H9 (cell line): ENCODE data around the gene FAM13C. TPM values are rescaled to one million over a fixed set of nuclear protein-coding genes. Genes with fewer than 3 reads are reported as not detected.

ENCODE experiments used
- DNase-seq: peaks from one replicate; pipeline ENCODE4 v3.0.0-alpha.2; 2017
- H2AFZ ChIP-seq: one replicate; pipeline ENCODE4 v1.6.1; 2013; ENCODE audit warnings: mild to moderate bottlenecking, low read length, control low read depth, moderate library complexity
- H2AK5ac ChIP-seq: 2 replicates; pipeline ENCODE4 v1.6.1; 2013; ENCODE audit warnings: low read length, control low read depth, mixed read lengths; ENCODE audit not compliant: insufficient read length
- H2BK120ac ChIP-seq: one replicate; pipeline ENCODE4 v1.6.1; 2013; ENCODE audit warnings: low read depth, mild to moderate bottlenecking, low read length, control low read depth, inconsistent platforms; ENCODE audit not compliant: poor library complexity, severe bottlenecking
- H2BK12ac ChIP-seq: 2 replicates; pipeline ENCODE4 v1.6.1; 2013; ENCODE audit warnings: low read length, control low read depth, mixed read lengths, low read depth; ENCODE audit not compliant: insufficient read length
- H2BK15ac ChIP-seq: 2 replicates; pipeline ENCODE4 v1.6.1; 2013; ENCODE audit warnings: low read depth, low read length, control low read depth
- H2BK20ac ChIP-seq: one replicate; pipeline ENCODE4 v1.6.1; 2013; ENCODE audit warnings: low read depth, mild to moderate bottlenecking, low read length, control low read depth, inconsistent platforms; ENCODE audit not compliant: poor library complexity, severe bottlenecking
- H2BK5ac ChIP-seq: 2 replicates; pipeline ENCODE4 v1.6.1; 2013; ENCODE audit warnings: low read length, control low read depth, mixed read lengths; ENCODE audit not compliant: insufficient read length
- H3K14ac ChIP-seq: 2 replicates; pipeline ENCODE4 v1.6.1; 2013; ENCODE audit warnings: low read length, control low read depth; ENCODE audit not compliant: insufficient read depth
- H3K18ac ChIP-seq: 2 replicates; pipeline ENCODE4 v1.6.1; 2013; ENCODE audit warnings: low read depth, mild to moderate bottlenecking, mixed read lengths, low read length, control low read depth; ENCODE audit not compliant: insufficient read length
- H3K23ac ChIP-seq: 2 replicates; pipeline ENCODE4 v1.6.1; 2013; ENCODE audit warnings: low read length, control low read depth, mixed read lengths, low read depth; ENCODE audit not compliant: insufficient read length
- H3K23me2 ChIP-seq: 2 replicates; pipeline ENCODE4 v1.6.1; 2013; ENCODE audit warnings: low read depth, mild to moderate bottlenecking, mixed read lengths, low read length, control low read depth; ENCODE audit not compliant: insufficient read length, poor library complexity, severe bottlenecking
- H3K27ac ChIP-seq: 2 replicates; pipeline ENCODE4 v1.5.1; 2013; ENCODE audit warnings: low read length, control low read depth, mixed read lengths, low read depth; ENCODE audit not compliant: insufficient read length
- H3K27me3 ChIP-seq: 2 replicates; pipeline ENCODE4 v1.6.1; 2013; ENCODE audit warnings: low read length, control low read depth, inconsistent platforms; ENCODE audit not compliant: insufficient read depth
- H3K4ac ChIP-seq: 2 replicates; pipeline ENCODE4 v1.6.1; 2013; ENCODE audit warnings: low read depth, mild to moderate bottlenecking, control low read depth, inconsistent platforms, low read length, moderate library complexity
- H3K4me1 ChIP-seq: 2 replicates; pipeline ENCODE4 v1.6.1; 2013; ENCODE audit warnings: low read length, control low read depth, inconsistent platforms; ENCODE audit not compliant: insufficient read depth
- H3K4me2 ChIP-seq: 2 replicates; pipeline ENCODE4 v1.6.1; 2013; ENCODE audit warnings: low read length, control low read depth, mixed read lengths; ENCODE audit not compliant: insufficient read length, insufficient read depth
- H3K56ac ChIP-seq: 2 replicates; pipeline ENCODE4 v1.6.1; 2013; ENCODE audit warnings: low read depth, mild to moderate bottlenecking, mixed read lengths, low read length, control low read depth; ENCODE audit not compliant: insufficient read length
- H3K79me1 ChIP-seq: 2 replicates; pipeline ENCODE4 v1.6.1; 2013; ENCODE audit warnings: low read depth, mild to moderate bottlenecking, moderate library complexity, low read length, control low read depth, inconsistent platforms; ENCODE audit not compliant: insufficient read depth, poor library complexity, severe bottlenecking
- H3K79me2 ChIP-seq: 2 replicates; pipeline ENCODE4 v1.6.1; 2013; ENCODE audit warnings: low read length, control low read depth, inconsistent platforms; ENCODE audit not compliant: insufficient read depth
- H3K9ac ChIP-seq: 2 replicates; pipeline ENCODE4 v1.6.1; 2013; ENCODE audit warnings: low read length, control low read depth, mixed read lengths; ENCODE audit not compliant: insufficient read length; ENCODE audit errors: extremely low read depth
- H3K9me3 ChIP-seq: one replicate; pipeline ENCODE4 v1.6.1; 2013; ENCODE audit warnings: low read depth, low read length, inconsistent platforms; ENCODE audit not compliant: control insufficient read depth
- H3T11ph ChIP-seq: one replicate; pipeline ENCODE4 v1.6.1; 2013; ENCODE audit warnings: mild to moderate bottlenecking, low read length, control low read depth, inconsistent platforms
- H4K20me1 ChIP-seq: one replicate; pipeline ENCODE4 v1.6.1; 2013; ENCODE audit not compliant: control insufficient read depth, insufficient read length, insufficient read depth
- H4K5ac ChIP-seq: 2 replicates; pipeline ENCODE4 v1.6.1; 2013; ENCODE audit warnings: low read depth, mild to moderate bottlenecking, mixed read lengths, low read length, control low read depth; ENCODE audit not compliant: insufficient read length
- H4K8ac ChIP-seq: replicated peaks from 2 replicates; pipeline ENCODE4 v1.6.1; 2013; ENCODE audit warnings: low read length, control low read depth, mixed read lengths, low read depth; ENCODE audit not compliant: insufficient read length
- H4K91ac ChIP-seq: 2 replicates; pipeline ENCODE4 v1.6.1; 2013; ENCODE audit warnings: low read depth, mild to moderate bottlenecking, moderate library complexity, mixed read lengths, low read length, control low read depth; ENCODE audit not compliant: insufficient read length
- H3K27ac Mint-ChIP-seq, 3 experiments: 2 replicates in 2 of 3; 3 replicates in 1 of 3; pipeline ENCODE4 v1.8.0; 2020 to 2021; ENCODE audit warnings: mixed read lengths in 3 of 3, mild to moderate bottlenecking in 1 of 3, moderate library complexity in 1 of 3
- H3K27me3 Mint-ChIP-seq: 2 replicates; pipeline ENCODE4 v1.8.0; 2021; ENCODE audit warnings: low read depth, mild to moderate bottlenecking, moderate library complexity, mixed read lengths
- H3K36me3 Mint-ChIP-seq, 3 experiments: 2 replicates in 2 of 3; 3 replicates in 1 of 3; pipeline ENCODE4 v1.8.0; 2020 to 2021; ENCODE audit warnings: low read depth in 3 of 3, mixed read lengths in 3 of 3; ENCODE audit not compliant: insufficient read depth in 1 of 3
- H3K4me1 Mint-ChIP-seq, 2 experiments: 2 replicates each; pipeline ENCODE4 v1.8.0; 2020; ENCODE audit warnings: mixed read lengths in 2 of 2
- H3K4me3 Mint-ChIP-seq, 2 experiments: 2 replicates in 1 of 2; 3 replicates in 1 of 2; pipeline ENCODE4 v1.8.0; 2020 to 2021; ENCODE audit warnings: mild to moderate bottlenecking in 2 of 2, mixed read lengths in 2 of 2, moderate library complexity in 1 of 2
- H3K9me3 Mint-ChIP-seq, 2 experiments: 2 replicates in 1 of 2; 3 replicates in 1 of 2; pipeline ENCODE4 v1.8.0; 2020; ENCODE audit warnings: mild to moderate bottlenecking in 2 of 2, mixed read lengths in 2 of 2, moderate library complexity in 1 of 2
- WGBS: extraction: QIAGEN DNeasy Blood & Tissue Kit; methylation state at CpG from one replicate; pipeline ENCODE4 v1.1.7; 2013; ENCODE audit warnings: missing lambda C conversion rate, low lambda C conversion rate, mixed read lengths; ENCODE audit not compliant: insufficient read length; ENCODE audit errors: extremely low coverage; 5-methylcytosine and 5-hydroxymethylcytosine counted together
- total RNA-seq: library from RNA; stranded (reverse); gene quantifications from 2 replicates; pipeline ENCODE4 v1.2.1, GENCODE V29; 2021
- TF ChIP-seq, protein P1 (sequence below): fragments of 200-600 bp; sonication (generic); conservative IDR thresholded peaks from 3 replicates; pipeline ENCODE4 v1.8.0; 2021; ENCODE audit warnings: antibody characterized with exemption, mild to moderate bottlenecking

Gene FAM13C
- total RNA-seq, 1 experiment from 2014 or later: 0.31 TPM

DNA sequence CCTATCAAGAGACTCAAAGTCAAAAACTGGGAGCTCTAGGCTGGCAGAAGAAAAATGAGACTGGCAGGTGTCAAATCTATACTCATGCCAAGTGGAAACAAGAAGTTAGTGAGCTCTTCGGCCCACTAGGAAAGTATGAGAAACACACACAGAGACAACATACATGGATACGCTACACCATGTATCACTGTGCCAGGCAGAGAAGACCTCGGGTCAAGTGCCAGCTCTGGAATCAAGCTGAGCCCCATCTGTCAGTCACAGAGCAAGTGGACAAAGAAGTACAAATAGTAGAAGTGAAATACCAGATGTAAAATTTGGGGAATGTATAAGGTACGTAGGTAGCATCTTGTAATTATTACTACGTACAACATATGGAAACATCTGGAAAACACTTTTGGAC is 62.4 kb downstream of the FAM13C start:
- Histone ChIP-seq H3K4me1 (no peaks in the 10 kb centered on the region), H2AK5ac (no peak overlapping the region), H2BK5ac (no peak overlapping the region), H4K8ac (no peak overlapping the region), H2BK15ac (no peak overlapping the region), H2BK120ac (no peak overlapping the region), H3K9ac (no peak overlapping the region), H3K18ac (no peak overlapping the region), H3K56ac (no peak overlapping the region), H3K4ac (no peak overlapping the region), H3K79me2 (no peaks in the 10 kb centered on the region), H3K27me3 (no peaks in the 10 kb centered on the region; the same call in 1 of the 2 replicates), H2BK12ac (no peak overlapping the region), H3K9me3 (no peaks in the 10 kb centered on the region), H4K91ac (no peak overlapping the region), H3K79me1 (no peaks in the 10 kb centered on the region), H3K14ac (no peak overlapping the region), H3K23ac (no peak overlapping the region), H3T11ph (no peak overlapping the region), H4K20me1 (no peaks in the 10 kb centered on the region), H3K4me2 (no peak overlapping the region), H3K23me2 (no peaks in the 10 kb centered on the region), H2BK20ac (no peak overlapping the region), H2AFZ (no peak overlapping the region), H3K27ac (no peak overlapping the region), H4K5ac (no peak overlapping the region)
- no CpG with 5 or more reads among the region's 5 CpGs for WGBS
- TF ChIP-seq, protein P1, sequence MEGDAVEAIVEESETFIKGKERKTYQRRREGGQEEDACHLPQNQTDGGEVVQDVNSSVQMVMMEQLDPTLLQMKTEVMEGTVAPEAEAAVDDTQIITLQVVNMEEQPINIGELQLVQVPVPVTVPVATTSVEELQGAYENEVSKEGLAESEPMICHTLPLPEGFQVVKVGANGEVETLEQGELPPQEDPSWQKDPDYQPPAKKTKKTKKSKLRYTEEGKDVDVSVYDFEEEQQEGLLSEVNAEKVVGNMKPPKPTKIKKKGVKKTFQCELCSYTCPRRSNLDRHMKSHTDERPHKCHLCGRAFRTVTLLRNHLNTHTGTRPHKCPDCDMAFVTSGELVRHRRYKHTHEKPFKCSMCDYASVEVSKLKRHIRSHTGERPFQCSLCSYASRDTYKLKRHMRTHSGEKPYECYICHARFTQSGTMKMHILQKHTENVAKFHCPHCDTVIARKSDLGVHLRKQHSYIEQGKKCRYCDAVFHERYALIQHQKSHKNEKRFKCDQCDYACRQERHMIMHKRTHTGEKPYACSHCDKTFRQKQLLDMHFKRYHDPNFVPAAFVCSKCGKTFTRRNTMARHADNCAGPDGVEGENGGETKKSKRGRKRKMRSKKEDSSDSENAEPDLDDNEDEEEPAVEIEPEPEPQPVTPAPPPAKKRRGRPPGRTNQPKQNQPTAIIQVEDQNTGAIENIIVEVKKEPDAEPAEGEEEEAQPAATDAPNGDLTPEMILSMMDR: no peak
- peaks cover 15 to 21% of the 10 kb centered on the region in 2 experiments for H3K4me1 Mint-ChIP-seq
- no peak overlapping the region for H3K27ac Mint-ChIP-seq
- no peaks in the 10 kb centered on the region for H3K36me3 Mint-ChIP-seq
- no peaks in the 10 kb centered on the region for H3K9me3 Mint-ChIP-seq
- no peak overlapping the region for H3K4me3 Mint-ChIP-seq
- H3K27me3 Mint-ChIP-seq: no peaks in the 10 kb centered on the region
- no peak for DNase-seq
